ENCODE data around the gene DPYD. TPM values are rescaled to one million over a fixed set of nuclear protein-coding genes. Genes with fewer than 3 reads are reported as not detected.

The DPYD gene
- total and polyA plus RNA-seq, 4 donors, result 16.2 to 51.3 (median 29.1) TPM

DNA sequence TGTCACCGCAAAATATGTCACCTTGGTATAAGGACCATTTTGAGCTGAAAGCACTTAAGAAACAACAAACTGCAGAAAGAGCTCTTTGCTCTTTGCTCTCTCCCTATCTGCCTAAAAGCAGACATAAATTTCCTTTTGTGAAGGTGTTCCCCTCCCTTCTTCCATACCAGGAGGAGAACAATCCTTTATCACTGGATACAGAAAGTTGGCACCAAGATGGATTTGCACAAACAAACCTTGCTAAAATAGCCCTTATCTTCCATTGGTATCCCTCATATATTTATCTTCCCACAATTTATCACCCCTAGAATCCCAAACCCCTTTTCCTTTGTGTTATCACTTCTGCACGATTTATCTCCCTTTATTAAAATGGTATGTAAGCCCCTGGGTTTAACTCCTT lies 51.4 kb downstream of the DPYD start:
- H3K36me3 ChIP-seq (ENCODE audit: control insufficient read depth in 1 of 2, insufficient read depth in 2 of 2, low read length in 1 of 2), result no peaks in the 10 kb centered on the region
- no peak overlapping the region for H3K27ac ChIP-seq (ENCODE audit: low read depth in 1 of 2, low read length in 2 of 2)
- intact Hi-C loops (cut with DNase I), result no loop called here
- H3K4me3 ChIP-seq (ENCODE audit: low read length in 2 of 2), result no peak overlapping the region
- H3K9me3 ChIP-seq (ENCODE audit: control insufficient read depth, low read length), result peaks cover 2% of the 10 kb centered on the region
- ATAC-seq (ENCODE audit: low FRiP score) (no peak), DNase-seq (no peak)
- H3K4me1 ChIP-seq (ENCODE audit: control insufficient read depth in 1 of 2, insufficient read depth in 2 of 2, low read length in 2 of 2), result no peaks in the 10 kb centered on the region
- no peaks in the 10 kb centered on the region for H3K27me3 ChIP-seq (ENCODE audit: control insufficient read depth in 1 of 2, insufficient read depth in 2 of 2, low read length in 1 of 2)
- 7 to 54% methylated on average over 2 of the region's 2 CpGs for WGBS, 2 donors

DNA sequence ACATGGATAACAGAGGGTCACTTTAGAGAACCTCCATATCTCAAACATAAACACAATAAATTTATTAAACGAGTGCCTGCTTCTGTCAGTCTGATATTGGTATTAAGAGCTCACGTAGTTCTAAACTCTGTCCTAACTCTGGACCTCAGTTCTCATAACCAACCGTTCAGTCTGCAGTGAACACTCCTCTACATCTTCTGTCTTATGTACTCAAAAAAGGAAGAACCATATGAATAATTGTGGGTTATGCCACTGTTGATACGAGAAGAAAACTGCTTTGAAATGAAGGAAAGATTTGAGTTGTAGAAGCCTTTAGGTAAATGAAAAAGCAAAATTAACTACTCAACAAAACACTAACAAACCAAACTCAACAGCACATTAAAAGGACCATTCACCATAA lies 53.7 kb downstream of the DPYD start:
- intact Hi-C loops (cut with DNase I), result no loop called here
- no peak for DNase-seq

GRCh38 chr1:97864615-97865014 lies 56.2 kb downstream of the DPYD start:
- H3K9me3 ChIP-seq (ENCODE audit: control insufficient read depth, low read length), result peaks cover 2% of the 10 kb centered on the region
- H3K36me3 ChIP-seq (ENCODE audit: control insufficient read depth in 1 of 2, insufficient read depth in 2 of 2, low read length in 1 of 2), result no peaks in the 10 kb centered on the region
- intact Hi-C loops (cut with DNase I), result no loop called here
- no peak for DNase-seq
- no peak for ATAC-seq (ENCODE audit: low FRiP score)
- no peak overlapping the region for H3K4me3 ChIP-seq (ENCODE audit: low read length in 2 of 2)
- WGBS, 2 donors, result 69 to 77% methylated on average over 5 of the region's 5 CpGs
- no peak overlapping the region for H3K27ac ChIP-seq (ENCODE audit: low read depth in 1 of 2, low read length in 2 of 2)
- no peaks in the 10 kb centered on the region for H3K4me1 ChIP-seq (ENCODE audit: control insufficient read depth in 1 of 2, insufficient read depth in 2 of 2, low read length in 2 of 2)
- no peaks in the 10 kb centered on the region for H3K27me3 ChIP-seq (ENCODE audit: control insufficient read depth in 1 of 2, insufficient read depth in 2 of 2, low read length in 1 of 2)

More for the DNA sequence above, 53.7 kb downstream of the DPYD start:
- Histone ChIP-seq H3K36me3 (ENCODE audit: control insufficient read depth in 1 of 2, insufficient read depth in 2 of 2, low read length in 1 of 2) (no peaks in the 10 kb centered on the region), H3K9me3 (ENCODE audit: control insufficient read depth, low read length) (peaks cover 2% of the 10 kb centered on the region), H3K4me1 (ENCODE audit: control insufficient read depth in 1 of 2, insufficient read depth in 2 of 2, low read length in 2 of 2) (no peaks in the 10 kb centered on the region), H3K4me3 (ENCODE audit: low read length in 2 of 2) (no peak overlapping the region), H3K27me3 (ENCODE audit: control insufficient read depth in 1 of 2, insufficient read depth in 2 of 2, low read length in 1 of 2) (no peaks in the 10 kb centered on the region), H3K27ac (ENCODE audit: low read depth in 1 of 2, low read length in 2 of 2) (no peak overlapping the region)
- WGBS, 2 donors, result 55 to 67% methylated on average over 4 of the region's 4 CpGs
- ATAC-seq (ENCODE audit: low FRiP score), result no peak

DNA sequence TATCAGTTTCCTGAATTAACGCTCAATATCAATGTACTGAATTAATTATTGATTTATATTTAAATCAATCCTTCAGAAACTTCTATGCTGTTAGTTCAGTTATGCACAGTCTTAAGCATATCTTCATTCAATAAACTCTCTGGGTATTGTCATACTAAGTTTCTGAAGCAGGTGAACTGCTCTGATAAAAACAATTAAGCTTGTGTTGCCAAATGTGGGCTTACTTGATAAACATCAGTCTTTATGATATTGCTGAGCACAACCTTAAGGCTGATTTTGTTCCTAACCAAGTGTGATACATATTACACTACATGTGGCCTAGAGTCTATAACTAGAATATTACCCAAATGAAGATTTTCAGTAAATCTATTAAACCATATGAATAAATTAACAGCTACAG lies 67.6 kb downstream of the DPYD start:
- Histone ChIP-seq H3K27ac (ENCODE audit: low read depth in 1 of 2, low read length in 2 of 2) (no peak overlapping the region), H3K4me3 (ENCODE audit: low read length in 2 of 2) (no peak overlapping the region), H3K9me3 (ENCODE audit: control insufficient read depth, low read length) (no peaks in the 10 kb centered on the region), H3K4me1 (ENCODE audit: control insufficient read depth in 1 of 2, insufficient read depth in 2 of 2, low read length in 2 of 2) (no peaks in the 10 kb centered on the region), H3K27me3 (ENCODE audit: control insufficient read depth in 1 of 2, insufficient read depth in 2 of 2, low read length in 1 of 2) (no peaks in the 10 kb centered on the region), H3K36me3 (ENCODE audit: control insufficient read depth in 1 of 2, insufficient read depth in 2 of 2, low read length in 1 of 2) (peaks cover 0 to 4% of the 10 kb centered on the region in 2 donors)
- no peak for DNase-seq
- 91 to 92% methylated on average over 1 of the region's 1 CpG for WGBS, 2 donors
- no peak for ATAC-seq (ENCODE audit: low FRiP score)
- intact Hi-C loops (cut with DNase I), result no loop called here

GRCh38 chr1:97849345-97850340 lies 71.2 kb downstream of the DPYD start:
- no peaks in the 10 kb centered on the region for H3K9me3 ChIP-seq (ENCODE audit: control insufficient read depth, low read length)
- H3K27ac ChIP-seq (ENCODE audit: low read depth in 1 of 2, low read length in 2 of 2), result no peak overlapping the region
- peaks cover 0 to under 1% of the 10 kb centered on the region in 2 donors for H3K36me3 ChIP-seq (ENCODE audit: control insufficient read depth in 1 of 2, insufficient read depth in 2 of 2, low read length in 1 of 2)
- 41 to 42% methylated on average over 4 of the region's 4 CpGs for WGBS, 2 donors
- intact Hi-C loops (cut with DNase I), result no loop called here
- H3K4me1 ChIP-seq (ENCODE audit: control insufficient read depth in 1 of 2, insufficient read depth in 2 of 2, low read length in 2 of 2), result no peaks in the 10 kb centered on the region
- no peak for DNase-seq
- no peaks in the 10 kb centered on the region for H3K27me3 ChIP-seq (ENCODE audit: control insufficient read depth in 1 of 2, insufficient read depth in 2 of 2, low read length in 1 of 2)
- ATAC-seq (ENCODE audit: low FRiP score), result peak; percentile 74
- no peak overlapping the region for H3K4me3 ChIP-seq (ENCODE audit: low read length in 2 of 2)

DNA sequence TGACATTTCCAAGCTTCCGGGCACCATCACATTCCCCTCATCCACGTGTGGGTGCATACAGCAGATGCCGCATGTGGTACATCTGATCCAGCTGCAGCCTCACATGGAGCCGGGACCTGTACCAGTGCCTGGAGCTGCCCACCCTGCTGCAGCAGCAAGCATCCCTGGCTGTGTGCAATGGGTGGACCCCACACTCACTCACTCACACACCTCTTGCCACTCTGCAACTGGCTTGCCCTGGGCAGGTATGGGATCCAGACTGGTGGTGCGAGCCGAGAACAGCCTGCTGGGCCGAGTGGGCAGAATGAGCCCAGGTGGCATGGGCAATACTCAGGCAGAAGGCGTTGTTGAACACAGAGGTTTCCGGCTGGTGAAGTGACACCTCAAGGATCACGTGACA lies 75.0 kb downstream of the DPYD start:
- Histone ChIP-seq H3K4me1 (ENCODE audit: control insufficient read depth in 1 of 2, insufficient read depth in 2 of 2, low read length in 2 of 2) (no peaks in the 10 kb centered on the region), H3K36me3 (ENCODE audit: control insufficient read depth in 1 of 2, insufficient read depth in 2 of 2, low read length in 1 of 2) (no peaks in the 10 kb centered on the region), H3K27me3 (ENCODE audit: control insufficient read depth in 1 of 2, insufficient read depth in 2 of 2, low read length in 1 of 2) (no peaks in the 10 kb centered on the region), H3K9me3 (ENCODE audit: control insufficient read depth, low read length) (no peaks in the 10 kb centered on the region), H3K4me3 (ENCODE audit: low read length in 2 of 2) (no peak overlapping the region), H3K27ac (ENCODE audit: low read depth in 1 of 2, low read length in 2 of 2) (no peak overlapping the region)
- intact Hi-C loops (cut with DNase I), result no loop called here
- ATAC-seq (ENCODE audit: low FRiP score) (no peak), DNase-seq (no peak)
- 95 to 96% methylated on average over 10 of the region's 10 CpGs for WGBS, 2 donors

DNA sequence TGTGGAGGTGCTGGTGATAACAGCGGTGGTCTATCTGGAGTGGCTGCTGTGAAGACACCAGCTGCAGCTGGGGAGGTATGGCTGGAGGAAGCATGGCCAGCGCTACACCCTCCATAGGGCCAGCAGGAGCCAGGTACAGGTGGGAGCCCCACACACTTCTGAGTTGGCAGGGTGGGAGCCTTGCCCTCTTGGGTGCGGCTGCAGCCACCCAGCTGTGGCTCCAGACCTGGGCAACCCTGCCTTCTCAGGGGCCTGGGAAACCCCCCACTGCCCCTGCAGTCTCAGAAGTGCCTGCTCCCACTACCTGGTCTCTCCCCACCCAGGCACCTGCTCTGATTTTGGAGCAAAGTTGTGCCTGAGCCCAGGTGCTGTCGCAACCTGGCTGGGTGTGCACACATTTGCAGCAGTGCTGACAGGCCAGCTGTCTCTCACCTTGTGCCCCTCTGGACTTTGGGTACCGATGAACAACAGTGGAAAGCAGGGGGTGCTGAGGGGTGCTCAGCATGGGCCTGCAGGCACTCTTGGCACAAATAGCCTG lies 76.2 kb downstream of the DPYD start:
- no peak overlapping the region for H3K4me3 ChIP-seq (ENCODE audit: low read length in 2 of 2)
- intact Hi-C loops (cut with DNase I), result no loop called here
- H3K9me3 ChIP-seq (ENCODE audit: control insufficient read depth, low read length), result no peaks in the 10 kb centered on the region
- no peak for ATAC-seq (ENCODE audit: low FRiP score)
- no peaks in the 10 kb centered on the region for H3K4me1 ChIP-seq (ENCODE audit: control insufficient read depth in 1 of 2, insufficient read depth in 2 of 2, low read length in 2 of 2)
- no peaks in the 10 kb centered on the region for H3K27me3 ChIP-seq (ENCODE audit: control insufficient read depth in 1 of 2, insufficient read depth in 2 of 2, low read length in 1 of 2)
- H3K27ac ChIP-seq (ENCODE audit: low read depth in 1 of 2, low read length in 2 of 2), result no peak overlapping the region
- no peak for DNase-seq
- 97 to 99% methylated on average over 5 of the region's 5 CpGs for WGBS, 2 donors
- H3K36me3 ChIP-seq (ENCODE audit: control insufficient read depth in 1 of 2, insufficient read depth in 2 of 2, low read length in 1 of 2), result no peaks in the 10 kb centered on the region

- 90% methylated on average over 1 of the region's 1 CpG for WGBS, 2 donors
- H3K27ac ChIP-seq (ENCODE audit: low read depth in 1 of 2, low read length in 2 of 2), result no peak overlapping the region
- H3K36me3 ChIP-seq (ENCODE audit: control insufficient read depth in 1 of 2, insufficient read depth in 2 of 2, low read length in 1 of 2), result no peaks in the 10 kb centered on the region
- no peak for ATAC-seq (ENCODE audit: low FRiP score)
- H3K4me3 ChIP-seq (ENCODE audit: low read length in 2 of 2), result no peak overlapping the region
- no peaks in the 10 kb centered on the region for H3K4me1 ChIP-seq (ENCODE audit: control insufficient read depth in 1 of 2, insufficient read depth in 2 of 2, low read length in 2 of 2)
- no peak for DNase-seq
- intact Hi-C loops (cut with DNase I), result no loop called here
- H3K27me3 ChIP-seq (ENCODE audit: control insufficient read depth in 1 of 2, insufficient read depth in 2 of 2, low read length in 1 of 2), result no peaks in the 10 kb centered on the region
- H3K9me3 ChIP-seq (ENCODE audit: control insufficient read depth, low read length), result no peaks in the 10 kb centered on the region
Observed at GRCh38 chr1:97841338-97841737, 79.5 kb downstream of the DPYD start.

GRCh38 chr1:97837161-97837560 lies 83.7 kb downstream of the DPYD start:
- WGBS, 2 donors, result 52 to 63% methylated on average over 1 of the region's 1 CpG
- intact Hi-C loops (cut with DNase I), result no loop called here
- no peak for DNase-seq

More at GRCh38 chr1:97837161-97837560, 83.7 kb downstream of the DPYD start:
- no peaks in the 10 kb centered on the region for H3K9me3 ChIP-seq (ENCODE audit: control insufficient read depth, low read length)
- no peak for ATAC-seq (ENCODE audit: low FRiP score)
- no peaks in the 10 kb centered on the region for H3K4me1 ChIP-seq (ENCODE audit: control insufficient read depth in 1 of 2, insufficient read depth in 2 of 2, low read length in 2 of 2)
- H3K4me3 ChIP-seq (ENCODE audit: low read length in 2 of 2), result no peak overlapping the region
- H3K27me3 ChIP-seq (ENCODE audit: control insufficient read depth in 1 of 2, insufficient read depth in 2 of 2, low read length in 1 of 2), result no peaks in the 10 kb centered on the region
- no peaks in the 10 kb centered on the region for H3K36me3 ChIP-seq (ENCODE audit: control insufficient read depth in 1 of 2, insufficient read depth in 2 of 2, low read length in 1 of 2)
- no peak overlapping the region for H3K27ac ChIP-seq (ENCODE audit: low read depth in 1 of 2, low read length in 2 of 2)
